Pancreas (tissue), 10 donors: ENCODE measurements around the gene PACS1. TPM values are rescaled to one million over a fixed set of nuclear protein-coding genes. Genes with fewer than 3 reads are reported as not detected.

Source experiments
- ATAC-seq, 4 donors: fragments of 200-7000 bp; cut with Tn5 transposase; one replicate each; pipeline versions ENCODE4 v1.8.0 to v1.9.1; 2020; ENCODE audit warnings: mild to moderate bottlenecking in 4 of 4, moderate library complexity in 4 of 4
- DNase-seq, 6 donors: peaks; one replicate each; pipeline ENCODE4 v3.0.0-alpha.2; 2020
- FAIRE-seq: peaks from 2 replicates; lab custom pipeline; 2012; peaks lifted over from hg19 to GRCh38; lab: Jason Lieb, UNC
- H3K27ac ChIP-seq, 4 donors: fragments of 200-600 bp; sonication (generic); 1 replicate in 3 of 4; 2 replicates in 1 of 4; pipeline versions ENCODE4 v1.5.0 to v1.8.0; 2020
- H3K27me3 ChIP-seq, 4 donors: fragments of 200-600 bp; one replicate each; pipeline ENCODE4 v1.8.0; 2021
- H3K36me3 ChIP-seq, 3 donors: fragments of 200-600 bp; sonication (generic) in 1 of 3; one replicate each; pipeline versions ENCODE4 v1.5.0 to v1.8.0; 2020 to 2021
- H3K4me1 ChIP-seq, 3 donors: fragments of 200-600 bp; one replicate each; pipeline ENCODE4 v1.8.0; 2021
- H3K4me3 ChIP-seq, 4 donors: fragments of 200-600 bp; sonication (generic) in 2 of 4; one replicate each; pipeline versions ENCODE4 v1.5.0 to v1.8.0; 2020 to 2021
- H3K9me3 ChIP-seq, 4 donors: fragments of 200-600 bp; one replicate each; pipeline ENCODE4 v1.8.0; 2021
- WGBS, 2 donors: extraction: QIAGEN DNeasy Blood & Tissue Kit; methylation state at CpG; one replicate each; pipeline ENCODE4 v1.1.7; 2013; 5-methylcytosine and 5-hydroxymethylcytosine counted together
- intact Hi-C, 3 donors: fragments of 100-400 bp; cut with DNase I; formaldehyde crosslinking; loops; one replicate each; pipeline versions ENCODE4 v1.11.1 to v1.14.2; 2022
- polyA plus RNA-seq, 2 donors: library from polyadenylated mRNA; stranded (reverse); fragments of 200-250 nt; gene quantifications; one replicate each; pipeline ENCODE4 v1.2.3, GENCODE V29; 2013
- total RNA-seq, 6 donors: library from RNA; stranded (reverse); fragmentation: NEBNext Ultra II Directional in 4 of 6; extraction: Animal tissue kit (Norgen Biotek cat#: 25700) in 4 of 6; gene quantifications; one replicate each; pipeline versions ENCODE4 v1.2.1 to v1.2.4, GENCODE V29; 2021 to 2023
- TF ChIP-seq, protein P1 (sequence below), 4 donors: fragments of 200-600 bp; sonication (generic) in 3 of 4; IDR thresholded peaks; one replicate each; pipeline versions ENCODE4 v1.5.0 to v1.8.0; 2021; ENCODE audit warnings: antibody characterized with exemption in 4 of 4
- donor health status: healthy with polysubstance abuse.
- donor health status: DM: no; HTN: no; CAD: no; lungs with moderate emphysema.
- donor health status: DM: no; HTN: no; CAD: no.
- donor health status: control.
- donor health status: control.
- donor health status: Bipolar disorder and iron deficiency.
- donor health status: DM: yes; HTN: yes; CAD: no.
- donor health status: DM: no; HTN: no; CAD: no.
- donor health status: DM: no; HTN: no; CAD: no.
- donor health status: DM: yes; HTN: yes; CAD: no.

PACS1 gene
- total and polyA plus RNA-seq, 8 donors: 16.9 to 61.0 (median 27.3) TPM

GRCh38 chr11:66192181-66192863 is 122.2 kb downstream of the PACS1 start:
- H3K4me3 ChIP-seq: no peak overlapping the region
- ATAC-seq (no peak), DNase-seq (no peak), FAIRE-seq (no peak)
- TF ChIP-seq, protein P1, sequence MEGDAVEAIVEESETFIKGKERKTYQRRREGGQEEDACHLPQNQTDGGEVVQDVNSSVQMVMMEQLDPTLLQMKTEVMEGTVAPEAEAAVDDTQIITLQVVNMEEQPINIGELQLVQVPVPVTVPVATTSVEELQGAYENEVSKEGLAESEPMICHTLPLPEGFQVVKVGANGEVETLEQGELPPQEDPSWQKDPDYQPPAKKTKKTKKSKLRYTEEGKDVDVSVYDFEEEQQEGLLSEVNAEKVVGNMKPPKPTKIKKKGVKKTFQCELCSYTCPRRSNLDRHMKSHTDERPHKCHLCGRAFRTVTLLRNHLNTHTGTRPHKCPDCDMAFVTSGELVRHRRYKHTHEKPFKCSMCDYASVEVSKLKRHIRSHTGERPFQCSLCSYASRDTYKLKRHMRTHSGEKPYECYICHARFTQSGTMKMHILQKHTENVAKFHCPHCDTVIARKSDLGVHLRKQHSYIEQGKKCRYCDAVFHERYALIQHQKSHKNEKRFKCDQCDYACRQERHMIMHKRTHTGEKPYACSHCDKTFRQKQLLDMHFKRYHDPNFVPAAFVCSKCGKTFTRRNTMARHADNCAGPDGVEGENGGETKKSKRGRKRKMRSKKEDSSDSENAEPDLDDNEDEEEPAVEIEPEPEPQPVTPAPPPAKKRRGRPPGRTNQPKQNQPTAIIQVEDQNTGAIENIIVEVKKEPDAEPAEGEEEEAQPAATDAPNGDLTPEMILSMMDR (IDR thresholded peaks at IDR 0.05): no peak
- no peaks in the 10 kb centered on the region for H3K27me3 ChIP-seq
- H3K27ac ChIP-seq: no peak overlapping the region
- no peaks in the 10 kb centered on the region for H3K4me1 ChIP-seq
- WGBS, 2 donors: 90 to 92% methylated on average over 11 of the region's 11 CpGs
- H3K36me3 ChIP-seq: peaks cover 0 to 12% (median 0%) of the 10 kb centered on the region in 3 donors
- intact Hi-C loops: no loop called here
- H3K9me3 ChIP-seq: no peaks in the 10 kb centered on the region

DNA sequence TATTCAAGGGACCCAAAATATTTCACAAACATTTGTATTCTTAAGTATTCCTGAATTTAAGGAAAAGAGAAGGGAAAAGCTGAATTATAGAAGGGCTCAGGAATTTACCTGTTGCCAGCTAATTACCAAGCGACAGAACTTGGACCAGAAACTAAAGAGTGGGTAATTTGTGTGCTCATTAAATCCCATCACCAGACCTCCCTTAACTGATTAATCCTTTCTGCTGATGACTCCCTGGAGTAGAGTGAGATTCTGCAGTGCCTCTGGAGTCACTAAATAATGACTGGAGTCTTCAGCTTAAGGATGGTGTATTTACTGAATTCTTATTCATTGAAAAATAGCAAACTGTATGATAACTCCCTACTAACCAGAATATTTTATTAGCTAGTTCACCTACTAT is 124.3 kb downstream of the PACS1 start:
- Histone ChIP-seq H3K9me3 (no peaks in the 10 kb centered on the region), H3K27me3 (no peaks in the 10 kb centered on the region), H3K4me3 (no peak overlapping the region), H3K36me3 (peaks cover 0 to 12% (median 0%) of the 10 kb centered on the region in 3 donors), H3K4me1 (no peaks in the 10 kb centered on the region), H3K27ac (no peak overlapping the region)
- intact Hi-C loops: no loop called here
- WGBS, 2 donors: 88 to 97% methylated on average over 1 of the region's 1 CpG
- no peak for FAIRE-seq
- ATAC-seq: no peak
- no peak for DNase-seq
- TF ChIP-seq, protein P1 (IDR thresholded peaks at IDR 0.05): no peak

GRCh38 chr11:66195867-66196266 is 125.8 kb downstream of the PACS1 start:
- ATAC-seq (no peak), DNase-seq (no peak)

GRCh38 chr11:66203847-66204246 is 133.8 kb downstream of the PACS1 start:
- TF ChIP-seq, protein P1 (IDR thresholded peaks at IDR 0.05): no peak
- Histone ChIP-seq H3K36me3 (no peaks in the 10 kb centered on the region), H3K27ac (no peak overlapping the region), H3K4me1 (no peaks in the 10 kb centered on the region), H3K9me3 (no peaks in the 10 kb centered on the region), H3K4me3 (no peak overlapping the region), H3K27me3 (no peaks in the 10 kb centered on the region)
- DNase-seq: no peak
- no peak for ATAC-seq
- intact Hi-C loops: no loop called here
- 91 to 98% methylated on average over 3 of the region's 3 CpGs for WGBS, 2 donors
- no peak for FAIRE-seq

More at GRCh38 chr11:66195867-66196266, 125.8 kb downstream of the PACS1 start:
- TF ChIP-seq, protein P1 (IDR thresholded peaks at IDR 0.05): no peak
- Histone ChIP-seq H3K9me3 (no peaks in the 10 kb centered on the region), H3K4me3 (no peak overlapping the region), H3K36me3 (peaks cover 0 to 12% (median 0%) of the 10 kb centered on the region in 3 donors), H3K27ac (no peak overlapping the region), H3K27me3 (no peaks in the 10 kb centered on the region), H3K4me1 (no peaks in the 10 kb centered on the region)
- intact Hi-C loops: no loop called here
- no peak for FAIRE-seq
- 66 to 75% methylated on average over 2 of the region's 2 CpGs for WGBS, 2 donors

DNA sequence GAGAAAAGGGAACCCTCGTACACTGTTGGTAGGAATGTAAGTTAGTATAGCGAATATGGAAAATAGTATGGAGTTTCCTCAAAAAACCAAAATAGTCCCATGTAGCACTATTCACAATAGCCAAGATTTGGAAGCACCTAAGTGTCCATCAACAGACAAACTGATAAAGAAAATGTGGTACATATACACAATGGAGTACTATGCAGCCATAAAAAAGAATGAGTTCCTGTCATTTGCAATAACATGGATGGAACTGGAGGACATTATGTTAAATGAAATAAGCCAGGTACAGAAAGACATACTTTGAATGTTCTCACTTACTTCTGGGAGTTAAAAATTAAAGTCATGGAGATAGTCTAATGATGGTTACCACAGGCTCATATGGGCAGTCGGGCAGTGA is 134.3 kb downstream of the PACS1 start:
- Histone ChIP-seq H3K27me3 (no peaks in the 10 kb centered on the region), H3K9me3 (no peaks in the 10 kb centered on the region), H3K4me1 (peaks cover 0 to 3% (median 0%) of the 10 kb centered on the region in 3 donors), H3K27ac (no peak overlapping the region), H3K4me3 (no peak overlapping the region), H3K36me3 (no peaks in the 10 kb centered on the region)
- no peak for ATAC-seq
- TF ChIP-seq, protein P1 (IDR thresholded peaks at IDR 0.05): no peak
- no peak for DNase-seq
- FAIRE-seq: no peak
- 99% methylated on average over 3 of the region's 3 CpGs for WGBS, 2 donors
- intact Hi-C loops: no loop called here
